HCT116 (cell line): ENCODE data around the gene WNT9A. TPM values are rescaled to one million over a fixed set of nuclear protein-coding genes. Genes with fewer than 3 reads are reported as not detected.

Source experiments
- ATAC-seq: fragments of 200-7000 bp; cut with Tn5 transposase; 2 replicates; pipeline ENCODE4 v1.9.1; 2020; ENCODE audit warnings: mild to moderate bottlenecking, moderate library complexity
- BruUV-seq: library from RNA; stranded (reverse); fragments of 400-500 nt; replicated peaks from 2 replicates; lab custom pipeline; 2021; lab: Mats Ljungman, UMichigan
- CTCF ChIA-PET: fragments of 300-600 bp; sonication (Branson Sonifier 250); formaldehyde crosslinking; loops from one replicate; lab custom pipeline; 2021; ENCODE audit warnings: antibody characterized with exemption; lab: Charles Lee
- POLR2A ChIA-PET: fragments of 300-600, 350-600 bp; sonication (Branson Sonifier 250); formaldehyde crosslinking; loops from one replicate; lab custom pipeline; 2021; ENCODE audit warnings: antibody characterized with exemption; lab: Charles Lee
- RAD21 ChIA-PET, 2 experiments: fragments of 300-600 bp; sonication (Branson Sonifier 250); formaldehyde crosslinking; loops; one replicate each; lab custom pipeline; 2023; ENCODE audit warnings: low total read pairs in 2 of 2; ENCODE audit not compliant: uncharacterized antibody in 2 of 2, unreplicated experiment in 2 of 2, low non-redundant PET in 1 of 2; lab: Charles Lee
- DNase-seq: peaks from one replicate; pipeline ENCODE4 v3.0.0-alpha.2; 2010; ENCODE audit warnings: low read depth, low spot score
- H2AFZ ChIP-seq: fragments of 200-600 bp; shearing (Covaris generic), sonication (generic); 2 replicates; pipeline ENCODE4 v1.6.1; 2017; ENCODE audit warnings: low read depth, mixed run types, mixed read lengths, antibody characterized with exemption, low read length; ENCODE audit not compliant: poor library complexity, severe bottlenecking
- H3K27ac ChIP-seq: 2 replicates; pipeline ENCODE4 v1.5.1; 2012; ENCODE audit warnings: low read depth, low read length
- H3K27me3 ChIP-seq: fragments of 200-600 bp; sonication (generic); 2 replicates; pipeline ENCODE4 v1.6.1; 2016; ENCODE audit warnings: mixed run types, low read length, mixed read lengths; ENCODE audit not compliant: insufficient read depth
- H3K36me3 ChIP-seq, 2 experiments: fragments of 200-500 bp in 1 of 2; fragments of 200-600 bp in 1 of 2; sonication (Bioruptor generic) in 1 of 2; sonication (generic) in 1 of 2; 2 replicates each; pipeline versions ENCODE4 v1.5.1 to v1.6.1; 2014 to 2016; ENCODE audit warnings: low read length in 2 of 2, inconsistent platforms in 1 of 2, mixed read lengths in 1 of 2, mixed run types in 1 of 2; ENCODE audit not compliant: insufficient read depth in 2 of 2, control insufficient read depth in 1 of 2
- H3K4me1 ChIP-seq, 2 experiments: fragments of 200-600 bp in 1 of 2; sonication (generic) in 1 of 2; 2 replicates each; pipeline versions ENCODE4 v1.5.1 to v1.6.1; 2012 to 2017; ENCODE audit warnings: low read length in 2 of 2, inconsistent platforms in 1 of 2, mild to moderate bottlenecking in 1 of 2, mixed read lengths in 1 of 2, mixed run types in 1 of 2, moderate library complexity in 1 of 2; ENCODE audit not compliant: insufficient read depth in 2 of 2, control insufficient read depth in 1 of 2
- H3K4me2 ChIP-seq: fragments of 200-600 bp; sonication (generic); 2 replicates; pipeline ENCODE4 v1.6.1; 2017; ENCODE audit warnings: mixed run types, low read length, mixed read lengths
- H3K4me3 ChIP-seq, 2 experiments: fragments of 200-600 bp in 1 of 2; sonication (generic) in 1 of 2; replicated peaks in 1 of 2; 2 replicates each; pipeline ENCODE4 v1.5.1; 2011 to 2016; ENCODE audit warnings: low read length in 2 of 2, control low read depth in 1 of 2, low read depth in 1 of 2, mild to moderate bottlenecking in 1 of 2, mixed read lengths in 1 of 2, mixed run types in 1 of 2
- H3K79me2 ChIP-seq: fragments of 200-600 bp; sonication (generic); 2 replicates; pipeline ENCODE4 v1.6.1; 2017; ENCODE audit warnings: mild to moderate bottlenecking, mixed run types, low read length, moderate library complexity, mixed read lengths; ENCODE audit not compliant: insufficient read depth
- H3K9ac ChIP-seq: fragments of 200-600 bp; sonication (generic); 2 replicates; pipeline ENCODE4 v1.6.1; 2016; ENCODE audit warnings: low read length, mixed read lengths
- H3K9me2 ChIP-seq: fragments of 200-600 bp; sonication (generic), shearing (Covaris generic); 2 replicates; pipeline ENCODE4 v1.6.1; 2017; ENCODE audit warnings: mixed run types, mild to moderate bottlenecking, moderate library complexity; ENCODE audit not compliant: insufficient read depth
- H3K9me3 ChIP-seq, 2 experiments: fragments of 200-500 bp in 1 of 2; fragments of 200-600 bp in 1 of 2; sonication (Bioruptor generic) in 1 of 2; sonication (generic) in 1 of 2; 2 replicates each; pipeline ENCODE4 v1.6.1; 2014 to 2017; ENCODE audit warnings: low read length in 2 of 2, mixed read lengths in 2 of 2, inconsistent platforms in 1 of 2, low read depth in 1 of 2, mild to moderate bottlenecking in 1 of 2, mixed run types in 1 of 2, moderate library complexity in 1 of 2; ENCODE audit not compliant: control insufficient read depth in 1 of 2, insufficient read depth in 1 of 2
- H4K20me1 ChIP-seq: fragments of 200-600 bp; sonication (generic), shearing (Covaris generic); 2 replicates; pipeline ENCODE4 v1.6.1; 2017; ENCODE audit warnings: mixed run types, mild to moderate bottlenecking, moderate library complexity; ENCODE audit not compliant: insufficient read depth
- MAX ChIP-seq: IDR thresholded peaks from 2 replicates; pipeline ENCODE4 v1.6.1; 2012
- POLR2A ChIP-seq: IDR thresholded peaks from 2 replicates; pipeline ENCODE4 v1.7.0; 2011; ENCODE audit warnings: borderline replicate concordance; ENCODE audit not compliant: insufficient read depth, insufficient read length; ENCODE audit errors: extremely low read depth
- REST ChIP-seq: IDR thresholded peaks from 2 replicates; pipeline ENCODE4 v1.6.1; 2012; ENCODE audit warnings: low read depth
- SIN3A ChIP-seq: IDR thresholded peaks from 2 replicates; pipeline ENCODE4 v1.6.1; 2012; ENCODE audit warnings: low read depth
- intact Hi-C: fragments of 100-400 bp; cut with micrococcal nuclease; formaldehyde crosslinking; loops from 2 replicates; pipeline ENCODE4 v1.10.0; 2022
- total RNA-seq: library from RNA; stranded (reverse); gene quantifications from one replicate; pipeline ENCODE4 v1.2.1, GENCODE V29; 2021; ENCODE audit not compliant: unreplicated experiment

The WNT9A gene
- total RNA-seq, 1 experiment from 2014 or later, result 5.6 TPM

- no peaks in the 10 kb centered on the region; a peak in 1 of 4 replicates for H3K36me3 ChIP-seq
- H3K27ac ChIP-seq, result no peak overlapping the region
- no peaks in the 10 kb centered on the region for H4K20me1 ChIP-seq
- CTCF ChIA-PET, result no interaction called here
- H3K9me3 ChIP-seq, result no peaks in the 10 kb centered on the region
- peaks cover 14 to 38% of the 10 kb centered on the region in 2 experiments for H3K4me1 ChIP-seq
- POLR2A ChIA-PET, result no interaction called here
- no peak for DNase-seq
- no peak for ATAC-seq
- H3K4me2 ChIP-seq, result no peak overlapping the region
- intact Hi-C loops, result no loop called here
- BruUV-seq, result no TSS peak
- TF ChIP-seq MAX (no peak), POLR2A (no peak), REST (no peak)
- H3K9me2 ChIP-seq, result no peaks in the 10 kb centered on the region
- peaks cover 23% of the 10 kb centered on the region; the same call in 1 of the 2 replicates for H3K79me2 ChIP-seq
- H3K27me3 ChIP-seq, result no peaks in the 10 kb centered on the region
- no peak overlapping the region for H2AFZ ChIP-seq
- H3K9ac ChIP-seq, result no peak overlapping the region
- H3K4me3 ChIP-seq, result no peak overlapping the region
- RAD21 ChIA-PET, result no interaction called here
Observed at GRCh38 chr1:227941509-227942020, 6.2 kb downstream of the WNT9A start.

GRCh38 chr1:227940791-227941241 lies 6.9 kb downstream of the WNT9A start:
- Histone ChIP-seq H3K9me3 (no peaks in the 10 kb centered on the region), H3K4me2 (no peak overlapping the region), H3K27me3 (no peaks in the 10 kb centered on the region), H3K9ac (no peak overlapping the region), H3K9me2 (no peaks in the 10 kb centered on the region), H3K79me2 (peaks cover 19% of the 10 kb centered on the region; the same call in 1 of the 2 replicates), H4K20me1 (no peaks in the 10 kb centered on the region)
- ATAC-seq, result no peak
- RAD21 ChIA-PET, result no interaction called here
- no peak for TF ChIP-seq SIN3A
- TF ChIP-seq, all 23 proteins: peak for 0
- Histone ChIP-seq H3K36me3 (no peaks in the 10 kb centered on the region; a peak in 1 of 4 replicates), H3K27ac (no peak overlapping the region), H3K4me1 (peaks cover 12 to 39% of the 10 kb centered on the region in 2 experiments), H2AFZ (no peak overlapping the region), H3K4me3 (no peak overlapping the region)
- ChIA-PET CTCF (no interaction called here), POLR2A (no interaction called here)
- no peak for DNase-seq
- intact Hi-C loops, result no loop called here
- no TSS peak for BruUV-seq
